Suprapubic skin (tissue), 4 donors: Measurements from ENCODE around the gene FKBP14. TPM values are rescaled to one million over a fixed set of nuclear protein-coding genes. Genes with fewer than 3 reads are reported as not detected.

Experiments
- DNase-seq, 2 donors: peaks; one replicate each; pipeline ENCODE4 v3.0.0-alpha.2; 2019; ENCODE audit warnings: low spot score in 2 of 2
- H3K27ac ChIP-seq: fragments of 200-600 bp; sonication (generic); one replicate; pipeline ENCODE4 v1.5.1; 2019
- H3K27me3 ChIP-seq: fragments of 200-600 bp; sonication (generic); one replicate; pipeline ENCODE4 v1.5.1; 2019
- H3K36me3 ChIP-seq: fragments of 200-600 bp; sonication (generic); one replicate; pipeline ENCODE4 v1.5.1; 2019
- H3K4me1 ChIP-seq: fragments of 200-600 bp; sonication (generic); one replicate; pipeline ENCODE4 v1.5.1; 2019
- H3K4me3 ChIP-seq: fragments of 200-600 bp; sonication (generic); one replicate; pipeline ENCODE4 v1.5.1; 2019; ENCODE audit warnings: mild to moderate bottlenecking
- H3K9me3 ChIP-seq: fragments of 200-600 bp; sonication (generic); one replicate; pipeline ENCODE4 v1.5.1; 2019
- CTCF ChIP-seq, 2 donors: fragments of 200-600 bp in 1 of 2; fragments of 450-650 bp in 1 of 2; sonication (generic) in 1 of 2; IDR thresholded peaks; one replicate each; pipeline ENCODE4 v1.5.1; 2016 to 2019; ENCODE audit warnings: antibody characterized with exemption in 2 of 2, mild to moderate bottlenecking in 1 of 2, moderate library complexity in 1 of 2
- EP300 ChIP-seq: sonication (generic); formaldehyde crosslinking; IDR thresholded peaks from one replicate; pipeline ENCODE4 v1.6.1; 2017; ENCODE audit warnings: antibody characterized with exemption
- POLR2A ChIP-seq, 2 donors: fragments of 450-650 bp; IDR thresholded peaks; one replicate each; pipeline ENCODE4 v1.6.1; 2017; ENCODE audit warnings: antibody characterized with exemption in 2 of 2, mild to moderate bottlenecking in 2 of 2, moderate library complexity in 2 of 2
- POLR2AphosphoS5 ChIP-seq, 3 donors: sonication (generic); formaldehyde crosslinking; IDR thresholded peaks; one replicate each; pipeline ENCODE4 v1.6.1; 2017; ENCODE audit warnings: antibody characterized with exemption in 3 of 3
- WGBS: methylation state at CpG from one replicate; pipeline ENCODE4 v1.1.5; 2018; 5-methylcytosine and 5-hydroxymethylcytosine counted together
- total RNA-seq, 4 donors: library from RNA; depleted of rRNA; stranded (reverse); fragments of >200 nt; gene quantifications; one replicate each; pipeline ENCODE4 v1.1.0, GENCODE V29; 2016

FKBP14 gene
- total RNA-seq, 4 donors from 2014 or later: 4.7 to 8.0 (median 6.8) TPM

DNA sequence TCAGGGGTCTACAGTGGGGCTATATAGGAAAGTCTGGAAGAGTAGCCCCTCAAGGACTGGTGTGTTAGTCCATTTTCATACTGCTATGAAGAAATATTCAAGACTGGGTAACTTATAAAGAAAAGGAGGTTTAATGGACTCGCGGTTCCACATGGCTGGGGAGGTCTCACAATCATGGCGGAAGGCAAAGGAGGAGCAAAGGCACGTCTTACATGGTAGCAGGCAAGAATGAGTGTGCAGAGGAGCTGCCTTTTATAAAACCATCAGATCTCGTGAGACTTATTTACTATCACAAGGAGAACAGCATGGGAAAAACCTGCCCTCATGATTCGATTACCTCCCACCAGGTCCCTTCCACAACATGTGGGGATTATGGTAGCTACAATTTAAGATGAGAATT lies 3.0 kb downstream of the FKBP14 start:
- WGBS: 96% methylated on average over 6 of the region's 6 CpGs
- Histone ChIP-seq H3K9me3 (no peaks in the 10 kb centered on the region), H3K27ac (no peak overlapping the region), H3K36me3 (no peaks in the 10 kb centered on the region), H3K4me1 (peaks cover 32% of the 10 kb centered on the region), H3K27me3 (no peaks in the 10 kb centered on the region), H3K4me3 (no peak overlapping the region)
- DNase-seq: no peak
- TF ChIP-seq POLR2AphosphoS5 (IDR thresholded peaks at IDR 0.05): no peak
- no peak for TF ChIP-seq CTCF (IDR thresholded peaks at IDR 0.05)
- TF ChIP-seq EP300: no peak
- TF ChIP-seq POLR2A (IDR thresholded peaks at IDR 0.05): no peak

DNA sequence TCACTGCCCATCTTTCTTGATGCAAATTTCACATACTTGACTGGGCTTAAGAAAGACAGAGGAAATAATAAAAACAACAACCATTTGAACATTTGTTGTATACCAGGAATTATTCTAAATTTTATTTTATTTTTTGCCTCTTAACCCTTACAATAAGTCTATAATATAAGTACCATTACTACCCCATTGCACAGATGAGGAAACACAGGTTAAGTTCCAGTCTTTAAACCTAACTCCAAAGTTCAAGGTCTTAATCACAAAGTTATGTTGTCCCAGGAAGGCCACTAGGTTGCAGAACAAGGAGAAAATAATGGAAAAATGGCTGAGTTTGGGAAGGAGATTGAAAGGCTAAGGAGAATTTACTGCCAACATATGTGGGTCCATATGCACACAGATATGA lies 3.5 kb downstream of the FKBP14 start:
- no peak for DNase-seq
- no peaks in the 10 kb centered on the region for H3K27me3 ChIP-seq
- H3K4me1 ChIP-seq: peaks cover 32% of the 10 kb centered on the region
- H3K4me3 ChIP-seq: no peak overlapping the region
- H3K27ac ChIP-seq: no peak overlapping the region
- no peak for TF ChIP-seq POLR2A (IDR thresholded peaks at IDR 0.05)
- TF ChIP-seq EP300: no peak
- no peak for TF ChIP-seq POLR2AphosphoS5 (IDR thresholded peaks at IDR 0.05)
- no peak for TF ChIP-seq CTCF (IDR thresholded peaks at IDR 0.05)
- H3K36me3 ChIP-seq: peaks cover 5% of the 10 kb centered on the region
- H3K9me3 ChIP-seq: no peaks in the 10 kb centered on the region

- TF ChIP-seq POLR2A (IDR thresholded peaks at IDR 0.05) (no peak), CTCF (IDR thresholded peaks at IDR 0.05) (no peak), POLR2AphosphoS5 (IDR thresholded peaks at IDR 0.05) (no peak), EP300 (no peak)
- 32% methylated on average over 1 of the region's 1 CpG for WGBS
- DNase-seq: no peak
- no peaks in the 10 kb centered on the region for H3K9me3 ChIP-seq
- peaks cover 18% of the 10 kb centered on the region for H3K4me1 ChIP-seq
- no peak overlapping the region for H3K27ac ChIP-seq
- H3K4me3 ChIP-seq: no peak overlapping the region
- H3K27me3 ChIP-seq: no peaks in the 10 kb centered on the region
- H3K36me3 ChIP-seq: peaks cover 18% of the 10 kb centered on the region
Measured at GRCh38 chr7:30020535-30020934, 6.0 kb downstream of the FKBP14 start.

GRCh38 chr7:30019960-30020359 lies 6.5 kb downstream of the FKBP14 start:
- WGBS: 82% methylated on average over 1 of the region's 1 CpG
- H3K9me3 ChIP-seq: no peaks in the 10 kb centered on the region
- H3K27me3 ChIP-seq: no peaks in the 10 kb centered on the region
- H3K4me3 ChIP-seq: no peak overlapping the region
- TF ChIP-seq EP300 (no peak), POLR2AphosphoS5 (IDR thresholded peaks at IDR 0.05) (no peak), CTCF (IDR thresholded peaks at IDR 0.05) (no peak), POLR2A (IDR thresholded peaks at IDR 0.05) (no peak)
- no peak for DNase-seq
- peaks cover 13% of the 10 kb centered on the region for H3K4me1 ChIP-seq
- H3K27ac ChIP-seq: no peak overlapping the region
- peaks cover 18% of the 10 kb centered on the region for H3K36me3 ChIP-seq

DNA sequence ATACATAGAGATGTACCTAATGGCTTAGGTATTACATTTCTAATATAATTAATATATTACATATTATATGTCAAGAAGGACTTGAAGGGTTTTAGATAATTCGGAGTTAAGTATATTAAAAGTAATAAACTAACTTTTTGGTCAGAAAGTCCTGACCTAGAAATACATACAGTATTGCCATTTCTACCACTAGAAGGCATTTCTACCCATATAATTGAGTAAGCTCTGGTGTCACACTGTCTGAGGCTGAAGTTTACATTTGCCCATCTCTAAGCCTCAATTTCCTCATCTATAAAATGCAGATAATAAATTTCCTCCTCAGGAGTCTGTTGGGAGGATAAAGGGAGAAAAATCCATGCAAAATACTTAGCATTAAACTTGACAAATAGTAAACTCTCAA lies 7.1 kb downstream of the FKBP14 start:
- TF ChIP-seq EP300: no peak
- TF ChIP-seq CTCF (IDR thresholded peaks at IDR 0.05): no peak
- no peak for TF ChIP-seq POLR2AphosphoS5 (IDR thresholded peaks at IDR 0.05)
- TF ChIP-seq POLR2A (IDR thresholded peaks at IDR 0.05): no peak
- Histone ChIP-seq H3K9me3 (no peaks in the 10 kb centered on the region), H3K36me3 (peaks cover 18% of the 10 kb centered on the region), H3K4me3 (no peak overlapping the region), H3K27ac (no peak overlapping the region), H3K4me1 (peaks cover 8% of the 10 kb centered on the region), H3K27me3 (no peaks in the 10 kb centered on the region)
- WGBS: 93% methylated on average over 1 of the region's 1 CpG
- no peak for DNase-seq
